Prostate gland (tissue), 2 donors: ENCODE measurements around the gene RNF169. TPM values are rescaled to one million over a fixed set of nuclear protein-coding genes. Genes with fewer than 3 reads are reported as not detected.

Source experiments
- DNase-seq: peaks from one replicate; pipeline ENCODE4 v3.0.0-alpha.2; 2019; ENCODE audit warnings: low spot score
- H3K27ac ChIP-seq, 2 donors: fragments of 200-600 bp; sonication (generic); 2 replicates each; pipeline ENCODE4 v1.5.1; 2017 to 2019
- H3K27me3 ChIP-seq: fragments of 200-600 bp; sonication (generic); replicated peaks from 2 replicates; pipeline ENCODE4 v1.5.1; 2019; ENCODE audit not compliant: insufficient read depth
- H3K36me3 ChIP-seq, 2 donors: fragments of 200-600 bp; sonication (generic); 1 replicate in 1 of 2; 2 replicates in 1 of 2; pipeline versions ENCODE4 v1.5.1 to v1.8.1; 2017 to 2019
- H3K4me1 ChIP-seq: fragments of 200-600 bp; sonication (generic); replicated peaks from 2 replicates; pipeline ENCODE4 v1.5.1; 2019
- H3K4me3 ChIP-seq, 2 donors: fragments of 200-600 bp; sonication (generic); 2 replicates each; pipeline ENCODE4 v1.5.1; 2017 to 2019
- H3K9me3 ChIP-seq: fragments of 200-600 bp; sonication (generic); 2 replicates; pipeline ENCODE4 v1.5.1; 2017
- POLR2A ChIP-seq: fragments of 450-650 bp; IDR thresholded peaks from one replicate; pipeline ENCODE4 v1.6.1; 2016; ENCODE audit warnings: antibody characterized with exemption, mild to moderate bottlenecking
- POLR2AphosphoS5 ChIP-seq: sonication (generic); formaldehyde crosslinking; IDR thresholded peaks from one replicate; pipeline ENCODE4 v1.6.1; 2017; ENCODE audit warnings: antibody characterized with exemption
- WGBS: methylation state at CpG from one replicate; pipeline ENCODE4 v1.1.5; 2018; 5-methylcytosine and 5-hydroxymethylcytosine counted together
- intact Hi-C: fragments of 100-400 bp; cut with DNase I; formaldehyde crosslinking; loops from one replicate; pipeline ENCODE4 v1.14.2; 2022
- total RNA-seq, 2 donors: library from RNA; depleted of rRNA; stranded (reverse); fragments of >200 nt; gene quantifications; one replicate each; pipeline ENCODE4 v1.1.0, GENCODE V29; 2016
- TF ChIP-seq, protein P1 (sequence below), 4 experiments: fragments of 200-600 bp in 2 of 4; fragments of 450-650 bp in 2 of 4; sonication (generic) in 2 of 4; IDR thresholded peaks; 1 replicate in 3 of 4; 2 replicates in 1 of 4; pipeline ENCODE4 v1.5.1; 2016 to 2019; ENCODE audit warnings: antibody characterized with exemption in 4 of 4, mild to moderate bottlenecking in 2 of 4, moderate library complexity in 2 of 4

Gene RNF169
- total RNA-seq, 2 donors from 2014 or later = 19.7 to 21.2 TPM

DNA sequence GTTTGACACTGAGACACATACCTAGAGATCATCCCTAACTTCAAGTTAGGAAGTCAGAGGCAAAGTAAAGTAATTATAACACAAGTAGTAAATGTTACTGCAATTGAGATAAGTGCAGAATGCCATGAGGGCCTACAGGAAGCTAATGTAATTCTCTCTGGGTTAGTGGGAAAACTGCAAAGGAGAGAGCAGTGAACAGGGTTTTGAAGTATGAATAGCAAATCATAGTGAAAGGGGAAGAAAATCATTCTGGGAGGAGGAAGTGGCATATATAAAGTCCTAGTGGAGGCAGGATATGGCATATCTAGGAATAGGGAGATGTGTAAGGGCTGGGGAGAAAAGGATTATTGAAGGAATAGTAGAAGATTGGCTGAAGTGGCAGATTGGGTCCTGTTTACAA lies 27.9 kb downstream of the RNF169 start:
- intact Hi-C loops = no loop called here
- TF ChIP-seq POLR2AphosphoS5 (no peak), POLR2A (no peak)
- TF ChIP-seq, protein P1, sequence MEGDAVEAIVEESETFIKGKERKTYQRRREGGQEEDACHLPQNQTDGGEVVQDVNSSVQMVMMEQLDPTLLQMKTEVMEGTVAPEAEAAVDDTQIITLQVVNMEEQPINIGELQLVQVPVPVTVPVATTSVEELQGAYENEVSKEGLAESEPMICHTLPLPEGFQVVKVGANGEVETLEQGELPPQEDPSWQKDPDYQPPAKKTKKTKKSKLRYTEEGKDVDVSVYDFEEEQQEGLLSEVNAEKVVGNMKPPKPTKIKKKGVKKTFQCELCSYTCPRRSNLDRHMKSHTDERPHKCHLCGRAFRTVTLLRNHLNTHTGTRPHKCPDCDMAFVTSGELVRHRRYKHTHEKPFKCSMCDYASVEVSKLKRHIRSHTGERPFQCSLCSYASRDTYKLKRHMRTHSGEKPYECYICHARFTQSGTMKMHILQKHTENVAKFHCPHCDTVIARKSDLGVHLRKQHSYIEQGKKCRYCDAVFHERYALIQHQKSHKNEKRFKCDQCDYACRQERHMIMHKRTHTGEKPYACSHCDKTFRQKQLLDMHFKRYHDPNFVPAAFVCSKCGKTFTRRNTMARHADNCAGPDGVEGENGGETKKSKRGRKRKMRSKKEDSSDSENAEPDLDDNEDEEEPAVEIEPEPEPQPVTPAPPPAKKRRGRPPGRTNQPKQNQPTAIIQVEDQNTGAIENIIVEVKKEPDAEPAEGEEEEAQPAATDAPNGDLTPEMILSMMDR (IDR thresholded peaks at IDR 0.05) = no peak
- H3K9me3 ChIP-seq = no peaks in the 10 kb centered on the region
- H3K27ac ChIP-seq = no peak overlapping the region
- no peaks in the 10 kb centered on the region for H3K4me1 ChIP-seq
- no peak for DNase-seq
- no peaks in the 10 kb centered on the region for H3K27me3 ChIP-seq
- no peaks in the 10 kb centered on the region for H3K36me3 ChIP-seq
- no peak overlapping the region for H3K4me3 ChIP-seq

DNA sequence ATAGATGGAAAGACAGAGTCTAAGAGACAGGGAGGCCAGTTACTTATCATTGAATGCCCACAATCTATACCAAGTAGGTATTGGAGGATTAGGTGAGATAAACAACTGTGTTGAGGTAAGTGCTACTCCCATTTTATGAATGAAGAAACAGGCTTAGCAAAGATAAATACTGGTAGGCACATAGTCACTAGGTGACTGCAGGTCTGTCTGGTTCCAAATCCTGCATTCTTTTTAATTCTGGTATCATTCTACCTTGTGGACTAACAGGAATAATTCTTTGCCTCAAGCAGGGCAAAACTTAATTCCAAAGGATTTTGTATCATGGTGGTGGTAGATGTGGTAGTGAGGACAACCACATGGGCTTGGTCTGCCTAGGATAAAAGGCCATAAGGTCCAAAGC lies 28.4 kb downstream of the RNF169 start:
- intact Hi-C loops = no loop called here
- Histone ChIP-seq H3K4me3 (no peak overlapping the region), H3K27ac (no peak overlapping the region), H3K27me3 (no peaks in the 10 kb centered on the region), H3K9me3 (no peaks in the 10 kb centered on the region), H3K36me3 (no peaks in the 10 kb centered on the region), H3K4me1 (no peaks in the 10 kb centered on the region)
- TF ChIP-seq POLR2A = no peak
- TF ChIP-seq, protein P1 (IDR thresholded peaks at IDR 0.05) = no peak
- TF ChIP-seq POLR2AphosphoS5 = no peak
- DNase-seq = no peak

DNA sequence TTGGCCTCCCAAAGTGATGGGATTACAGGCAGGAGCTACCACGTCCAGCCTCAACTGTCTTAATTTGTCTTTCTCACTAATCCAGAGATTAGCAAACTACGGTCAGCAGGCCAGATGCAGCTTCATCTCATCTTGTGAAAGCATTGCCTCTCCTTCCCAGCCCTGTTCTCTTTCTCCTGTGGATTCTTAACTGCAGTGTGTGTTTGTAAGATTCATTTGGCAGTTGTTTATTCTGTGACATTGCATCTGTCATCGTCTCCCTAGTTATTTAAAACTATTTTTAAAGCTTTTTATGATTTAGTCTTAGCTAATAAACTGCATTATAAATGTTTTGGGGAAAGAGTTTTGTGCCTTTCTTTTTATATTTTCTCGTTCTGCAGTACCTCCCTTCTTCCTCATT lies 29.2 kb downstream of the RNF169 start:
- TF ChIP-seq POLR2AphosphoS5 (no peak), POLR2A (no peak)
- TF ChIP-seq, protein P1 (IDR thresholded peaks at IDR 0.05) = no peak
- intact Hi-C loops = no loop called here
- Histone ChIP-seq H3K27me3 (no peaks in the 10 kb centered on the region), H3K36me3 (no peaks in the 10 kb centered on the region), H3K4me1 (no peaks in the 10 kb centered on the region), H3K27ac (no peak overlapping the region), H3K4me3 (no peak overlapping the region), H3K9me3 (no peaks in the 10 kb centered on the region)
- no peak for DNase-seq
- WGBS = 44% methylated on average over 4 of the region's 4 CpGs

DNA sequence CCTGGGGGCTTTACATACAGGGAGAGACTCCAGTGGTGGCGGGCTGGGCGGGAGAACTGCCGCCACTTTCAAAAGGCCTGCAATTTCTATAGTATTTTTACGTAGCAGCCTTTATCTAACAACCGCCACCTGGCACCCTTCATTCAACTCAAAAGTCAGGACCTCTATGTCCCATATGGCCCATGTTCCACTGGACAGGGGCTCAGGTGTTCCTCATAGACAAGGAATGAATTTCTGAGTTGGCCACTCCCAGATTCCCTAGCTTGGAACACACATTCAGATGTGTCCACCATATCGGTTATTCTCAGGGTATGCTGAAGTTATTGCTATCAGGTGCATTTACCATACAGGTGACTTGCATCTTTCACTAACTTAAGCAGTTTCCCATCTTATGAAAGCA lies 29.9 kb downstream of the RNF169 start:
- H3K27me3 ChIP-seq = no peaks in the 10 kb centered on the region
- intact Hi-C loops = no loop called here
- H3K4me3 ChIP-seq = no peak overlapping the region
- TF ChIP-seq POLR2AphosphoS5 (no peak), POLR2A (no peak)
- TF ChIP-seq, protein P1 (IDR thresholded peaks at IDR 0.05) = no peak
- no peaks in the 10 kb centered on the region for H3K9me3 ChIP-seq
- no peaks in the 10 kb centered on the region for H3K36me3 ChIP-seq
- WGBS = 94% methylated on average over 6 of the region's 6 CpGs
- no peak for DNase-seq
- H3K27ac ChIP-seq = no peak overlapping the region
- H3K4me1 ChIP-seq = no peaks in the 10 kb centered on the region

DNA sequence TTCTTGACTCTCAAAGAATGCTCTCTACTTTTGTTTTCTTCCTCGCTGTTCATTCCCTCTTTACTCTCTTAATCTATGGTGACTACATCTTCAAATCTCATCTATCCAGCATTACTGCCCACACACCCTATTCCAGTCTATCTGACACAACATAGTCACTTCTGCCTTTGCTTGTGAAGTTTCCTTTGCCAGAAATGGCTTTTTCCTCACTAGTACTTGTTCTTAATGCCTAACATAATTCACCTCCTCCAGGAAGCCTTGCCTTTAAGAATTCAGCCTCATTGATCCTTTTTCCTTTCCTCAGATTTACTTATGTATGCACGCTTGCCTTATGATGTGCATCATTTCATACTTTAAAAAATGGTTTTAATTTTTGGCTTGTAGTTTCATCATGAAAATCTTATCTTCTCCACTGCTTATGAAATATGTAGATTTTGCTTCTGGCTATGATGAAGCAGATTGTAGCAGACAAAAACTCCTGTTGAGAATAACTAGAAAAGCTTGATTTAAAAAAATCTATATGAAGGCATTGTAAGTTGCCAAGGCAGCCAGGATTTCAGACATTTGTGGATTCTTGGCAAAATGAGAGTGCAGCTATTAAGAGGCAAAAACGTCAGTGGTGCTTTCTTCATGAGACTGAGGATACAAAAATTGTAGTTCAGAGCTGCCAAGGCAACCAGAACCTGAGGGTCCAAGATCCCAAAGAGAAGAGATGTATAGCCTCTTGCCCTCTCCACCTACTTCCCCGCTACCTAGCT lies 31.8 kb downstream of the RNF169 start:
- 71% methylated on average over 4 of the region's 4 CpGs for WGBS
- no peak overlapping the region for H3K4me3 ChIP-seq
- no peaks in the 10 kb centered on the region for H3K27me3 ChIP-seq

More for the DNA sequence above, 31.8 kb downstream of the RNF169 start:
- TF ChIP-seq POLR2AphosphoS5 (no peak), POLR2A (no peak)
- TF ChIP-seq, protein P1 (IDR thresholded peaks at IDR 0.05) = no peak
- Histone ChIP-seq H3K4me1 (no peaks in the 10 kb centered on the region), H3K27ac (no peak overlapping the region), H3K36me3 (no peaks in the 10 kb centered on the region), H3K9me3 (no peaks in the 10 kb centered on the region)
- intact Hi-C loops = no loop called here
- DNase-seq = no peak
